Gastrocnemius medialis (tissue), 4 donors: ENCODE data around the gene SIN3B. TPM values are rescaled to one million over a fixed set of nuclear protein-coding genes. Genes with fewer than 3 reads are reported as not detected.

Experiments used
- ATAC-seq, 2 donors: fragments of 150-250 bp; one replicate each; pipeline ENCODE4 v1.9.1; 2016
- DNase-seq, 2 donors: peaks; one replicate each; pipeline ENCODE4 v3.0.0-alpha.2; 2019
- H3K27ac ChIP-seq, 4 donors: fragments of 200-600 bp; sonication (generic); 1 replicate in 1 of 4; 2 replicates in 3 of 4; pipeline ENCODE4 v1.5.1; 2016 to 2018; ENCODE audit warnings: mild to moderate bottlenecking in 2 of 4, moderate library complexity in 1 of 4
- H3K27me3 ChIP-seq, 3 donors: fragments of 200-600 bp; sonication (generic) in 2 of 3; 1 replicate in 1 of 3; 2 replicates in 2 of 3; pipeline versions ENCODE4 v1.5.1 to v1.6.0; 2016 to 2019; ENCODE audit warnings: mild to moderate bottlenecking in 1 of 3, moderate library complexity in 1 of 3
- H3K36me3 ChIP-seq, 2 donors: fragments of 200-600 bp; sonication (generic) in 1 of 2; one replicate each; pipeline ENCODE4 v1.5.1; 2017 to 2018
- H3K4me1 ChIP-seq, 2 donors: fragments of 200-600 bp; sonication (generic) in 1 of 2; one replicate each; pipeline ENCODE4 v1.5.1; 2016 to 2017; ENCODE audit warnings: mild to moderate bottlenecking in 2 of 2
- H3K4me3 ChIP-seq, 4 donors: fragments of 200-600 bp; sonication (generic) in 3 of 4; 1 replicate in 1 of 4; 2 replicates in 3 of 4; pipeline ENCODE4 v1.5.1; 2016 to 2019; ENCODE audit warnings: mild to moderate bottlenecking in 2 of 4
- H3K9me3 ChIP-seq, 3 donors: fragments of 200-600 bp; sonication (generic) in 2 of 3; 1 replicate in 1 of 3; 2 replicates in 2 of 3; pipeline ENCODE4 v1.5.1; 2016 to 2019
- CTCF ChIP-seq, 5 experiments: fragments of 450-650 bp in 3 of 5; fragments of 200-600 bp in 2 of 5; sonication (generic) in 2 of 5; IDR thresholded peaks in 4 of 5; conservative IDR thresholded peaks in 1 of 5; 1 replicate in 4 of 5; 2 replicates in 1 of 5; pipeline ENCODE4 v1.5.1; 2016 to 2019; ENCODE audit warnings: antibody characterized with exemption in 5 of 5, mild to moderate bottlenecking in 3 of 5, moderate library complexity in 3 of 5
- POLR2A ChIP-seq, 2 donors: fragments of 450-650 bp; IDR thresholded peaks; one replicate each; pipeline ENCODE4 v1.6.1; 2017; ENCODE audit warnings: antibody characterized with exemption in 2 of 2, mild to moderate bottlenecking in 2 of 2, moderate library complexity in 2 of 2
- in situ Hi-C, 4 donors: fragments of 200-750 bp; cut with MboI; loops; one replicate each; pipeline versions ENCODE4 v1.15.0 to v1.8.0; 2017; ENCODE audit warnings: low sequenced_read_pairs in 4 of 4
- intact Hi-C: fragments of 100-400 bp; cut with DNase I; formaldehyde crosslinking; loops from one replicate; pipeline ENCODE4 v1.15.1; 2023; ENCODE audit warnings: low total_unique reads
- total RNA-seq, 4 donors: library from RNA; depleted of rRNA; stranded (reverse); fragments of >200 nt; gene quantifications; one replicate each; pipeline versions ENCODE4 v1.1.0 to v1.2.3, GENCODE V29; 2016

The SIN3B gene
- total RNA-seq, 4 donors from 2014 or later = 11.6 to 15.2 (median 14.3) TPM

GRCh38 chr19:16877581-16877980 is 48.4 kb downstream of the SIN3B start:
- in situ Hi-C loops = no loop called here
- Histone ChIP-seq H3K4me1 (no peaks in the 10 kb centered on the region), H3K27ac (peak overlapping the region in 2 of 4 donors; percentile 28 to 46), H3K36me3 (peaks cover 0 to 57% of the 10 kb centered on the region in 2 donors), H3K27me3 (no peaks in the 10 kb centered on the region), H3K4me3 (no peak overlapping the region), H3K9me3 (no peaks in the 10 kb centered on the region)
- ATAC-seq = no peak
- intact Hi-C loops = no loop called here
- TF ChIP-seq POLR2A (IDR thresholded peaks at IDR 0.05) = no peak
- no peak for DNase-seq

GRCh38 chr19:16878181-16878965 is 49.2 kb downstream of the SIN3B start:
- H3K4me3 ChIP-seq = no peak overlapping the region
- no peaks in the 10 kb centered on the region for H3K4me1 ChIP-seq
- in situ Hi-C loops (no loop called here), intact Hi-C loops (no loop called here)
- no peak for DNase-seq
- no peaks in the 10 kb centered on the region for H3K9me3 ChIP-seq
- no peak for ATAC-seq
- TF ChIP-seq POLR2A (IDR thresholded peaks at IDR 0.05) = no peak
- TF ChIP-seq CTCF (IDR thresholded peaks at IDR 0.05 in 4 of 5, conservative IDR thresholded peaks at IDR 0.05 in 1 of 5) = no peak
- H3K27me3 ChIP-seq = no peaks in the 10 kb centered on the region
- H3K27ac ChIP-seq = no peak overlapping the region
- peaks cover 0 to 49% of the 10 kb centered on the region in 2 donors for H3K36me3 ChIP-seq

GRCh38 chr19:16880884-16881554 is 51.8 kb downstream of the SIN3B start:
- no peaks in the 10 kb centered on the region for H3K27me3 ChIP-seq
- intact Hi-C loops (no loop called here), in situ Hi-C loops (no loop called here)
- DNase-seq = no peak
- H3K4me1 ChIP-seq = no peaks in the 10 kb centered on the region
- no peak overlapping the region for H3K27ac ChIP-seq
- TF ChIP-seq CTCF (IDR thresholded peaks at IDR 0.05 in 4 of 5, conservative IDR thresholded peaks at IDR 0.05 in 1 of 5) (no peak), POLR2A (IDR thresholded peaks at IDR 0.05) (no peak)
- H3K36me3 ChIP-seq = peaks cover 0 to 43% of the 10 kb centered on the region in 2 donors
- no peaks in the 10 kb centered on the region for H3K9me3 ChIP-seq
- no peak for ATAC-seq
- no peak overlapping the region for H3K4me3 ChIP-seq

- Histone ChIP-seq H3K4me3 (no peak overlapping the region), H3K9me3 (no peaks in the 10 kb centered on the region), H3K4me1 (no peaks in the 10 kb centered on the region), H3K27ac (no peak overlapping the region), H3K36me3 (peaks cover 0 to 32% of the 10 kb centered on the region in 2 donors), H3K27me3 (no peaks in the 10 kb centered on the region)
- intact Hi-C loops = no loop called here
- no peak for ATAC-seq
- in situ Hi-C loops = no loop called here
- TF ChIP-seq CTCF (IDR thresholded peaks at IDR 0.05 in 4 of 5, conservative IDR thresholded peaks at IDR 0.05 in 1 of 5) (no peak), POLR2A (IDR thresholded peaks at IDR 0.05) (no peak)
- no peak for DNase-seq
These were observed 52.9 kb downstream of the SIN3B start for GRCh38 chr19:16882146-16882545.

GRCh38 chr19:16883522-16883921 is 54.3 kb downstream of the SIN3B start:
- DNase-seq = no peak
- Histone ChIP-seq H3K27me3 (no peaks in the 10 kb centered on the region), H3K9me3 (no peaks in the 10 kb centered on the region), H3K27ac (no peak overlapping the region), H3K4me3 (no peak overlapping the region), H3K4me1 (no peaks in the 10 kb centered on the region), H3K36me3 (peaks cover 0 to 18% of the 10 kb centered on the region in 2 donors)
- in situ Hi-C loops = no loop called here
- TF ChIP-seq CTCF (IDR thresholded peaks at IDR 0.05 in 4 of 5, conservative IDR thresholded peaks at IDR 0.05 in 1 of 5) = no peak
- intact Hi-C loops = no loop called here
- ATAC-seq = no peak
